Stimulated activated CD8-positive, alpha-beta memory T cell treated with anti-CD3 and anti-CD28 coated beads, Interleukin-12 subunit alpha, Interleukin-12 subunit beta, amount 100 ng/mL, for 4 hours (primary cell): Measurements from ENCODE around the gene KLF6.

Experiments
- DNase-seq: peaks from one replicate; pipeline ENCODE4 v3.0.0-alpha.2; 2020; ENCODE audit warnings: low read depth

Gene KLF6

GRCh38 chr10:3787816-3788215, 2.8 kb upstream of the KLF6 start:
- DNase-seq: no peak

GRCh38 chr10:3787016-3787400, 2.0 kb upstream of the KLF6 start:
- no peak for DNase-seq

- DNase-seq: no peak
Measured at GRCh38 chr10:3786295-3787015, 1.4 kb upstream of the KLF6 start.

- DNase-seq: no peak
Measured at GRCh38 chr10:3785851-3786271, 852 bp upstream of the KLF6 start.

GRCh38 chr10:3785251-3785850, 342 bp upstream of the KLF6 start:
- DNase-seq: peak; percentile 99

GRCh38 chr10:3783682-3784432, 1.2 kb downstream of the KLF6 start:
- DNase-seq: no peak

- no peak for DNase-seq
Measured at GRCh38 chr10:3783316-3783681, 1.7 kb downstream of the KLF6 start.

- DNase-seq: peak; percentile 37
Measured at GRCh38 chr10:3782451-3783315, 2.3 kb downstream of the KLF6 start.

GRCh38 chr10:3782146-3782450, 2.9 kb downstream of the KLF6 start:
- DNase-seq: no peak

GRCh38 chr10:3781468-3782145, 3.4 kb downstream of the KLF6 start:
- DNase-seq: peak; percentile 42

- no peak for DNase-seq
Measured at GRCh38 chr10:3780771-3781467, 4.1 kb downstream of the KLF6 start.

GRCh38 chr10:3780021-3780770, 4.8 kb downstream of the KLF6 start:
- DNase-seq: no peak

GRCh38 chr10:3779158-3779741, 5.8 kb downstream of the KLF6 start:
- DNase-seq: no peak

GRCh38 chr10:3778692-3779157, 6.3 kb downstream of the KLF6 start:
- no peak for DNase-seq

GRCh38 chr10:3777981-3778691, 6.9 kb downstream of the KLF6 start:
- no peak for DNase-seq

- DNase-seq: no peak
Measured at GRCh38 chr10:3776796-3777571, 8.0 kb downstream of the KLF6 start.

GRCh38 chr10:3775696-3776551, 9.1 kb downstream of the KLF6 start:
- no peak for DNase-seq
